Uterus (tissue), 4 donors: ENCODE measurements around the gene DGUOK. TPM values are rescaled to one million over a fixed set of nuclear protein-coding genes. Genes with fewer than 3 reads are reported as not detected.

ENCODE experiments used
- DNase-seq, 2 donors: peaks; one replicate each; pipeline ENCODE4 v3.0.0-alpha.2; 2019 to 2020
- H3K27ac ChIP-seq, 2 donors: fragments of 200-600 bp; sonication (generic); 1 replicate in 1 of 2; 2 replicates in 1 of 2; pipeline ENCODE4 v1.5.1; 2016 to 2018
- H3K27me3 ChIP-seq, 2 donors: fragments of 200-600 bp; sonication (generic); one replicate each; pipeline ENCODE4 v1.5.1; 2018 to 2019; ENCODE audit warnings: control low read depth in 1 of 2
- H3K36me3 ChIP-seq, 2 donors: fragments of 200-600 bp; sonication (generic); one replicate each; pipeline ENCODE4 v1.5.1; 2019; ENCODE audit warnings: control low read depth in 1 of 2
- H3K4me1 ChIP-seq, 2 donors: fragments of 200-600 bp; sonication (generic); one replicate each; pipeline ENCODE4 v1.5.1; 2018 to 2019; ENCODE audit warnings: control low read depth in 1 of 2
- H3K4me3 ChIP-seq, 2 donors: fragments of 200-600 bp; sonication (generic); 1 replicate in 1 of 2; 2 replicates in 1 of 2; pipeline ENCODE4 v1.5.1; 2018 to 2019; ENCODE audit warnings: mild to moderate bottlenecking in 1 of 2
- H3K9me3 ChIP-seq, 2 donors: fragments of 200-600 bp; sonication (generic); one replicate each; pipeline ENCODE4 v1.5.1; 2019; ENCODE audit warnings: control low read depth in 1 of 2
- POLR2A ChIP-seq, 2 donors: fragments of 450-650 bp; IDR thresholded peaks; one replicate each; pipeline ENCODE4 v1.6.1; 2016; ENCODE audit warnings: antibody characterized with exemption in 2 of 2, mild to moderate bottlenecking in 1 of 2, moderate library complexity in 1 of 2
- intact Hi-C: fragments of 100-400 bp; cut with DNase I; formaldehyde crosslinking; loops from one replicate; pipeline ENCODE4 v1.15.1; 2023; ENCODE audit warnings: low total_unique reads
- total RNA-seq, 4 donors: library from RNA; depleted of rRNA in 3 of 4; stranded (reverse); fragments of >200 nt in 3 of 4; gene quantifications; one replicate each; pipeline versions ENCODE4 v1.1.0 to v1.2.4, GENCODE V29; 2014 to 2023
- TF ChIP-seq, protein P1 (sequence below), 4 experiments: fragments of 200-600 bp in 2 of 4; fragments of 450-650 bp in 2 of 4; sonication (generic) in 2 of 4; IDR thresholded peaks; one replicate each; pipeline ENCODE4 v1.5.1; 2016 to 2019; ENCODE audit warnings: antibody characterized with exemption in 4 of 4, mild to moderate bottlenecking in 2 of 4, moderate library complexity in 1 of 4
- donor health status: DM: yes; HTN: yes; CAD: no.

DGUOK gene
- total RNA-seq, 4 donors from 2014 or later = 43.6 to 128 (median 58.6) TPM

DNA sequence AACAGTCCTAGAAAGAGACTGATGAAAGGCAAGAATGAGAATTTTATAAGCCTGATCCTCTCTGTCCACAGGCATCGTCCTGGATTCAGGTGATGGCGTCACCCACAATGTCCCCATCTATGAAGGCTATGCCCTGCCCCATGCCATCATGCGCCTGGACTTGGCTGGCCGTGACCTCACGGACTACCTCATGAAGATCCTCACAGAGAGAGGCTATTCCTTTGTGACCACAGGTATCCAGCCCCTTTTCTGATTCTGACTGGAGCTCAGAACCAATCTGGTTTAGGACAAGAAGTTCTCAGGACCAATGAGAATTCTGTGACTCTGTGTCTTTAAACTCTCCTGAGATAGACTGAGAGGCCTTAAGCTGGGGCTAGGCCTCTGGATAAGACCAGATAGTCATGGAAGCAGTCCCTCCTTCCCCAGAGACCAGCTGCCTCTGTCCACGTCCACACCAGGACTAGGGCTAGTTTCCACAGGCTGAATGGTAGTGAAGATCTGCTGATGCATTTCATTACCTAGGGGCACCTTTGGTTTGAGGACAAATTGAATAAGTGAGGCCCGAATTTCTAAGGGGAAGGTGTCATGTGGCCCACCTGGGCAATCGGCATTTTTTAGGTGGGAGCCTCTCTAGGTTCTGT, 13.1 kb upstream of the DGUOK start:
- no peaks in the 10 kb centered on the region for H3K9me3 ChIP-seq
- TF ChIP-seq, protein P1, sequence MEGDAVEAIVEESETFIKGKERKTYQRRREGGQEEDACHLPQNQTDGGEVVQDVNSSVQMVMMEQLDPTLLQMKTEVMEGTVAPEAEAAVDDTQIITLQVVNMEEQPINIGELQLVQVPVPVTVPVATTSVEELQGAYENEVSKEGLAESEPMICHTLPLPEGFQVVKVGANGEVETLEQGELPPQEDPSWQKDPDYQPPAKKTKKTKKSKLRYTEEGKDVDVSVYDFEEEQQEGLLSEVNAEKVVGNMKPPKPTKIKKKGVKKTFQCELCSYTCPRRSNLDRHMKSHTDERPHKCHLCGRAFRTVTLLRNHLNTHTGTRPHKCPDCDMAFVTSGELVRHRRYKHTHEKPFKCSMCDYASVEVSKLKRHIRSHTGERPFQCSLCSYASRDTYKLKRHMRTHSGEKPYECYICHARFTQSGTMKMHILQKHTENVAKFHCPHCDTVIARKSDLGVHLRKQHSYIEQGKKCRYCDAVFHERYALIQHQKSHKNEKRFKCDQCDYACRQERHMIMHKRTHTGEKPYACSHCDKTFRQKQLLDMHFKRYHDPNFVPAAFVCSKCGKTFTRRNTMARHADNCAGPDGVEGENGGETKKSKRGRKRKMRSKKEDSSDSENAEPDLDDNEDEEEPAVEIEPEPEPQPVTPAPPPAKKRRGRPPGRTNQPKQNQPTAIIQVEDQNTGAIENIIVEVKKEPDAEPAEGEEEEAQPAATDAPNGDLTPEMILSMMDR (IDR thresholded peaks at IDR 0.05) = no peak
- no peak for TF ChIP-seq POLR2A (IDR thresholded peaks at IDR 0.05)
- no peaks in the 10 kb centered on the region for H3K27me3 ChIP-seq
- no peak for DNase-seq
- no peak overlapping the region for H3K4me3 ChIP-seq
- H3K36me3 ChIP-seq = no peaks in the 10 kb centered on the region
- no peak overlapping the region for H3K27ac ChIP-seq
- no peaks in the 10 kb centered on the region for H3K4me1 ChIP-seq
- intact Hi-C loops = no loop called here

DNA sequence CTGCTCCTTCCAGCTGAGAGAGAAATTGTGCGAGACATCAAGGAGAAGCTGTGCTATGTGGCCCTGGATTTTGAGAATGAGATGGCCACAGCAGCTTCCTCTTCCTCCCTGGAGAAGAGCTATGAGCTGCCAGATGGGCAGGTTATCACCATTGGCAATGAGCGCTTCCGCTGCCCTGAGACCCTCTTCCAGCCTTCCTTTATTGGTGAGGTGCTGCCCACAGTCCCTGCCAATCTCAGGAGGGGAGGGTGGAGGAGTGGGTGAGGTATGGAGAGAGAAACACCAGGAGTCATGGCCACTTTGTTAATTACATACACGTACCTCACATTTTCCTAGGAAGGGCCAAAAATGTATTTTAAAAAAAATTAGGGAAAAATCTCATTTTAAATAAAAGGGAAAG, 12.0 kb upstream of the DGUOK start:
- TF ChIP-seq, protein P1 (IDR thresholded peaks at IDR 0.05) = no peak
- TF ChIP-seq POLR2A (IDR thresholded peaks at IDR 0.05) = no peak
- H3K4me1 ChIP-seq = no peaks in the 10 kb centered on the region
- H3K4me3 ChIP-seq = no peak overlapping the region
- intact Hi-C loops = no loop called here
- no peaks in the 10 kb centered on the region for H3K27me3 ChIP-seq
- DNase-seq = no peak
- H3K9me3 ChIP-seq = no peaks in the 10 kb centered on the region
- no peak overlapping the region for H3K27ac ChIP-seq
- H3K36me3 ChIP-seq = no peaks in the 10 kb centered on the region

DNA sequence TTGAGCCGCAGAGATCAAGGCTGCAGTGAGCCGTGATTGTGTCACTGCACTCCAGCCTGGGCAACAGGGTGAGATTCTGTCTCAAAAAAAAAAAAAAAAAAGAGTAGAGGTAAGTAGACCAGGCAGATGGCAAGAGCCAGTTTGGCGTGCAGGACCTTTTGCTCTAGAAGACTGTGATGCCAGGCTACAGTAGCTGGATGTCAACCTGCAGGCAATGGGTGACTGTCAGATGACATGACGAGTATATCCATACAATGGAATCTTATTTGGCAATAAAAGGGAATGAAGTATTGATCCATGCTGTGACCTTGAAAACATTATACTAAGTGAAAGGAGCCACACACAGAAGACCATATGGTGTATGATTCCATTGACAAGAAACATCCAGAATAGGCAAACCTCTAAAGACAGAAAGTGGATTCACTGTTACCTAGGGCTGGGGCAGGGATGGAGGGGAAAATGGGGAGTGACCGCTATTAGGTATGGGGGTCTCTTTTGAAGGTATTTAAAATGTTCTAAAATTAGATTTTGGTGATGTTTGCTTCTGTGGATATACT, 11.2 kb upstream of the DGUOK start:
- TF ChIP-seq, protein P1 (IDR thresholded peaks at IDR 0.05) = no peak
- TF ChIP-seq POLR2A (IDR thresholded peaks at IDR 0.05) = no peak
- no peak overlapping the region for H3K4me3 ChIP-seq
- H3K27me3 ChIP-seq = no peaks in the 10 kb centered on the region
- DNase-seq = no peak
- H3K9me3 ChIP-seq = no peaks in the 10 kb centered on the region
- H3K4me1 ChIP-seq = no peaks in the 10 kb centered on the region
- intact Hi-C loops = no loop called here
- H3K36me3 ChIP-seq = no peaks in the 10 kb centered on the region
- no peak overlapping the region for H3K27ac ChIP-seq

DNA sequence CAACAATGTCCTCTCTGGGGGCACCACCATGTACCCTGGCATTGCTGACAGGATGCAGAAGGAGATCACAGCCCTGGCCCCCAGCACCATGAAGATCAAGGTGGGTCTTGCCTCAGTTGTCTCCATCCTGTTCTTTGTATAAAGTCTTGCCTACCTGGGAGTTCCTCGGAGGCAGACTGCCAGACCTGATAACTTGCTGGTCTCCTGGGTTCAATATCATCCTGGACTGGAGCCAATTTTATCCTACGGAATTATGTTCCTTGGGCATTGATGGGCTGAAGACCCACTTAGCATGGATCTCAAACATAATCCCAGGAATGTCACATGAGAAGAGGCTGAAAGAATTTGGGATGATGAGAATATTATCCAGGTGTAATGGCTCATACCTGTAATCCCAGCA, 10.0 kb upstream of the DGUOK start:
- intact Hi-C loops = no loop called here
- Histone ChIP-seq H3K27me3 (no peaks in the 10 kb centered on the region), H3K27ac (no peak overlapping the region), H3K4me3 (no peak overlapping the region), H3K9me3 (no peaks in the 10 kb centered on the region), H3K36me3 (no peaks in the 10 kb centered on the region), H3K4me1 (no peaks in the 10 kb centered on the region)
- no peak for DNase-seq
- TF ChIP-seq, protein P1 (IDR thresholded peaks at IDR 0.05) = no peak
- no peak for TF ChIP-seq POLR2A (IDR thresholded peaks at IDR 0.05)

DNA sequence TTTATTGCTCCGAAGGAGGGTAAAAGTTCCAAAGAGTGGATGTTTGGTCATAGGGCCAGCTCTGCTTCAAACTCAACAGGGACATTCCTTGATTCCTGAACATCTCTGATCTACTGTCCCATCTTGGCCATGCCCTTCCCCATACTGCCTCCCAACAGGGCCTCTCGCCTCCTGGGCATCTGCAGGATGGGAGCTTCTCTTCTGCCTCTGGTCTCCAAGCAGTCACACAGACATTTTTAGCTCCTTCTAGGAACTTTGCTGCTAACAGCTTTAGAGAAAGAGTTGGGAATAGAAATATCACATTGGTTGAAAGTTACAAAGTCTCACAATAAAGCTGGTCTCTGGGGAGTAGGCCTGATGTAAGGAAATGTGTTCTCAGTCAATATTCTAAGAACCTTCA, 9.4 kb upstream of the DGUOK start:
- Histone ChIP-seq H3K27me3 (no peaks in the 10 kb centered on the region), H3K9me3 (no peaks in the 10 kb centered on the region), H3K4me3 (no peak overlapping the region), H3K27ac (no peak overlapping the region), H3K4me1 (no peaks in the 10 kb centered on the region), H3K36me3 (no peaks in the 10 kb centered on the region)
- TF ChIP-seq, protein P1 (IDR thresholded peaks at IDR 0.05) = no peak
- no peak for TF ChIP-seq POLR2A (IDR thresholded peaks at IDR 0.05)
- intact Hi-C loops = no loop called here
- no peak for DNase-seq
